ENCODE results near the gene CPSF6. TPM values are rescaled to one million over a fixed set of nuclear protein-coding genes. Genes with fewer than 3 reads are reported as not detected.

Gene CPSF6
- total and polyA plus RNA-seq, 4 donors = 16.9 to 147 (median 32.9) TPM

DNA sequence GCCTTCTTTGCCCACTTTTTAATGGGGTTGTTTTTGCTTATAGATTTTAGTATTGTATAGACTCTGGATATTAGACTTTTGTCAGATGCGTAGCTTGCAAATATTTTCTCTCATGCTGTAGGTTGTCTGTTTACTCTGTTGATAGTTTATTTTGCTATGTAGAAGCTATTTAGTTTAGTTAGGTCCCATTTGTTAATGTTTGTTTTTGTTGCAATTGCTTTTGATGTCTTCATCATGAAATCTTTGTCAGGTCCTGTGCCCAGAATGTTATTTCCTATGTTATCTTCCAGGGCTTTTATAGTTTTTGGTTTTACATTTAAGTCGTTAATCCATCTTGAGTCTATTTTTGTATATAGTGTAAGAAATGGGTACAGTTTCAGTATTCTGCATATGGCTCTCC is 78.9 kb downstream of the CPSF6 start:
- 91 to 100% methylated on average over 2 of the region's 2 CpGs for WGBS, 2 donors
- TF ChIP-seq, protein P1, sequence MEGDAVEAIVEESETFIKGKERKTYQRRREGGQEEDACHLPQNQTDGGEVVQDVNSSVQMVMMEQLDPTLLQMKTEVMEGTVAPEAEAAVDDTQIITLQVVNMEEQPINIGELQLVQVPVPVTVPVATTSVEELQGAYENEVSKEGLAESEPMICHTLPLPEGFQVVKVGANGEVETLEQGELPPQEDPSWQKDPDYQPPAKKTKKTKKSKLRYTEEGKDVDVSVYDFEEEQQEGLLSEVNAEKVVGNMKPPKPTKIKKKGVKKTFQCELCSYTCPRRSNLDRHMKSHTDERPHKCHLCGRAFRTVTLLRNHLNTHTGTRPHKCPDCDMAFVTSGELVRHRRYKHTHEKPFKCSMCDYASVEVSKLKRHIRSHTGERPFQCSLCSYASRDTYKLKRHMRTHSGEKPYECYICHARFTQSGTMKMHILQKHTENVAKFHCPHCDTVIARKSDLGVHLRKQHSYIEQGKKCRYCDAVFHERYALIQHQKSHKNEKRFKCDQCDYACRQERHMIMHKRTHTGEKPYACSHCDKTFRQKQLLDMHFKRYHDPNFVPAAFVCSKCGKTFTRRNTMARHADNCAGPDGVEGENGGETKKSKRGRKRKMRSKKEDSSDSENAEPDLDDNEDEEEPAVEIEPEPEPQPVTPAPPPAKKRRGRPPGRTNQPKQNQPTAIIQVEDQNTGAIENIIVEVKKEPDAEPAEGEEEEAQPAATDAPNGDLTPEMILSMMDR (IDR thresholded peaks at IDR 0.05; ENCODE audit: control extremely low read depth, extremely low read depth) = no peak

DNA sequence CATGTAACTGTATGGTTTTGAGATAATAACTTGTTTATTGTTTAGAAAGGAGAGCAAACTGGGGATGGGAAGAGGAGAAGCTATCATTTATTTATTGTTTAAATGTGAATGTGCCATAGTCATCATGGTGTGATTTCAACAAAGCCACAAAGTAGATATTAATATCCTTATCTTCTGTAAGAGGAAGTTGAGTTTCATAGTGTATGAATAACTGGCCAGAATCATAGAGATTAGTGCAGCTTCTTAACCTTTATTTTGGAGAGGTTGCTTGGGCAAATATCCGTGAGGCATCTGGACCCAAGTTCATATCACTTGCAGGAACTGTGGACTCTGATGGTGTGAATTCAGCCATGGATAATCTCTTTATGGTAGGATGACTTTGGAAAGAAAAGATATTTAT is 82.0 kb downstream of the CPSF6 start:
- 66 to 84% methylated on average over 1 of the region's 1 CpG for WGBS, 2 donors
- Histone ChIP-seq H3K36me3 (ENCODE audit: control insufficient read depth in 4 of 4, insufficient read depth in 4 of 4, low read length in 4 of 4) (no peaks in the 10 kb centered on the region), H3K4me3 (no peak overlapping the region), H3K4me1 (ENCODE audit: control insufficient read depth in 5 of 5, insufficient read depth in 5 of 5, low read length in 5 of 5) (no peaks in the 10 kb centered on the region), H3K27ac (ENCODE audit: low read depth in 1 of 2, low read length in 1 of 2) (no peak overlapping the region), H3K9me3 (ENCODE audit: control insufficient read depth in 4 of 4, insufficient read depth in 3 of 4, low read length in 3 of 4) (peaks cover 0 to 8% (median 0%) of the 10 kb centered on the region in 4 donors), H3K9ac (ENCODE audit: insufficient read depth in 1 of 2, low read length in 2 of 2) (no peak overlapping the region), H3K27me3 (ENCODE audit: control insufficient read depth in 3 of 3, insufficient read depth in 3 of 3, low read length in 2 of 3) (no peaks in the 10 kb centered on the region)
- no peak for DNase-seq
- TF ChIP-seq, protein P1 (IDR thresholded peaks at IDR 0.05; ENCODE audit: control extremely low read depth, extremely low read depth) = no peak
- ATAC-seq (ENCODE audit: insufficient read depth, low FRiP score) = no peak

More for the DNA sequence above, 78.9 kb downstream of the CPSF6 start:
- Histone ChIP-seq H3K27me3 (ENCODE audit: control insufficient read depth in 3 of 3, insufficient read depth in 3 of 3, low read length in 2 of 3) (no peaks in the 10 kb centered on the region), H3K36me3 (ENCODE audit: control insufficient read depth in 4 of 4, insufficient read depth in 4 of 4, low read length in 4 of 4) (no peaks in the 10 kb centered on the region), H3K27ac (ENCODE audit: low read depth in 1 of 2, low read length in 1 of 2) (no peak overlapping the region), H3K4me1 (ENCODE audit: control insufficient read depth in 5 of 5, insufficient read depth in 5 of 5, low read length in 5 of 5) (no peaks in the 10 kb centered on the region), H3K9ac (ENCODE audit: insufficient read depth in 1 of 2, low read length in 2 of 2) (no peak overlapping the region), H3K4me3 (no peak overlapping the region), H3K9me3 (ENCODE audit: control insufficient read depth in 4 of 4, insufficient read depth in 3 of 4, low read length in 3 of 4) (peaks cover 0 to 8% (median 0%) of the 10 kb centered on the region in 4 donors)
- ATAC-seq (ENCODE audit: insufficient read depth, low FRiP score) = no peak
- DNase-seq = no peak

Other genes starting within 250 kb of the CPSF6 start
- gene LYZ, start 108.8 kb downstream of the CPSF6 start, total RNA-seq = 100 to 1,000 TPM; 171 to 186 TPM
- gene LYZ, start 108.8 kb downstream of the CPSF6 start, polyA plus RNA-seq = 100 to 1,000 TPM; 178 to 448 TPM
- gene YEATS4, start 120.2 kb downstream of the CPSF6 start, total RNA-seq = 10 to 100 TPM; 13.3 to 14.9 TPM
- gene YEATS4, start 120.2 kb downstream of the CPSF6 start, polyA plus RNA-seq = 10 to 100 TPM; 12.0 to 15.0 TPM
- gene FRS2, start 230.8 kb downstream of the CPSF6 start, total RNA-seq = 10 to 100 TPM; 31.5 to 66.7 TPM
- gene FRS2, start 230.8 kb downstream of the CPSF6 start, polyA plus RNA-seq = 1 to 10 TPM; 4.7 to 8.6 TPM

Measured in lung (tissue), 12 donors.